ENCODE data around the gene APOD. TPM values are rescaled to one million over a fixed set of nuclear protein-coding genes. Genes with fewer than 3 reads are reported as not detected.
A peak's percentile ranks its signal among the peaks of the same experiment; 100 is the strongest.
"Not testable (repeated sequence)": the region's sequence is repeated elsewhere in the genome, so short reads cannot be mapped to it uniquely, and the experiment has no call there.

Gene APOD
- total RNA-seq, 3 donors from 2014 or later: 651 to 2,224 (median 1,247) TPM

GRCh38 chr3:195596765-195597171 is 13.0 kb upstream of the APOD start:
- TF ChIP-seq POLR2AphosphoS5 (IDR thresholded peaks at IDR 0.05) (no peak), CTCF (IDR thresholded peaks at IDR 0.05) (no peak), POLR2A (IDR thresholded peaks at IDR 0.05) (no peak)
- intact Hi-C loops (cut with DNase I; ENCODE audit: low total_unique reads): no loop called here
- peak in 1 of 2 donors; percentile 12 for DNase-seq (ENCODE audit: low spot score in 2 of 2)
- H3K36me3 ChIP-seq: no peaks in the 10 kb centered on the region
- no peak overlapping the region for H3K4me3 ChIP-seq
- no peaks in the 10 kb centered on the region for H3K27me3 ChIP-seq
- no peaks in the 10 kb centered on the region for H3K9me3 ChIP-seq
- H3K27ac ChIP-seq: peak overlapping the region; percentile 45 to 85
- H3K4me1 ChIP-seq: no peaks in the 10 kb centered on the region

GRCh38 chr3:195595785-195596531 is 12.2 kb upstream of the APOD start:
- Histone ChIP-seq H3K27me3 (no peaks in the 10 kb centered on the region), H3K36me3 (no peaks in the 10 kb centered on the region), H3K4me3 (no peak overlapping the region), H3K9me3 (no peaks in the 10 kb centered on the region), H3K4me1 (no peaks in the 10 kb centered on the region), H3K27ac (peak overlapping the region in 1 of 2 donors; percentile 85)
- intact Hi-C loops (cut with DNase I; ENCODE audit: low total_unique reads): no loop called here
- TF ChIP-seq POLR2AphosphoS5 (IDR thresholded peaks at IDR 0.05): no peak
- TF ChIP-seq CTCF (IDR thresholded peaks at IDR 0.05): no peak
- no peak for TF ChIP-seq POLR2A (IDR thresholded peaks at IDR 0.05)
- DNase-seq (ENCODE audit: low spot score in 2 of 2): no peak

DNA sequence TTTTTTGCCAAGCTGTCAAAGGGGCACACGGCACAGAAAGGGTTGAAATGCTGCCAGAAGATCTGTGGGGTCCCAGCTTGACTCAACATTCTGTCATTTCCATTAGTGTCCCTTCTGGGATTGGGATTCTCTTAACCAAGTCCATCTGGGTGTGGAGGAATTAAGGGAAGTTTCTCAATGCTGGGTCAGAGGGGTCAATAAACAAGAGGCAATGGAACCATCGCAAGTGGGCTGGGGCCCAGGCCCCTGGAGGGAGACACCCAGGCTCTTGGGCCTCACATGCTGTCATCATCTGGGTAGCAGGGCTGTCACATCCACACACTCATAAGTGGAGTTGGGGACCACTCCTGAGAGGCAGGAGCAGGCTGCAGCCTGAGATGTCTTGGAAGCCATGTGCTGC is 8.1 kb upstream of the APOD start:
- Histone ChIP-seq H3K9me3 (peaks cover 0 to 4% of the 10 kb centered on the region in 2 donors), H3K4me1 (peaks cover 0 to 6% of the 10 kb centered on the region in 2 donors), H3K27ac (peak overlapping the region; percentile 54 to 85), H3K36me3 (no peaks in the 10 kb centered on the region), H3K27me3 (no peaks in the 10 kb centered on the region), H3K4me3 (peak overlapping the region in 1 of 3 donors; percentile 16)
- no peak for DNase-seq (ENCODE audit: low spot score in 2 of 2)
- intact Hi-C loops (cut with DNase I; ENCODE audit: low total_unique reads): loop anchor here (5.0 kb wide), 1 partner anchor 85 kb away; no protein-coding TSS in a partner anchor
- TF ChIP-seq POLR2AphosphoS5 (IDR thresholded peaks at IDR 0.05): peak in 2 of 3 donors; percentile 39 to 61
- no peak for TF ChIP-seq CTCF (IDR thresholded peaks at IDR 0.05)

DNA sequence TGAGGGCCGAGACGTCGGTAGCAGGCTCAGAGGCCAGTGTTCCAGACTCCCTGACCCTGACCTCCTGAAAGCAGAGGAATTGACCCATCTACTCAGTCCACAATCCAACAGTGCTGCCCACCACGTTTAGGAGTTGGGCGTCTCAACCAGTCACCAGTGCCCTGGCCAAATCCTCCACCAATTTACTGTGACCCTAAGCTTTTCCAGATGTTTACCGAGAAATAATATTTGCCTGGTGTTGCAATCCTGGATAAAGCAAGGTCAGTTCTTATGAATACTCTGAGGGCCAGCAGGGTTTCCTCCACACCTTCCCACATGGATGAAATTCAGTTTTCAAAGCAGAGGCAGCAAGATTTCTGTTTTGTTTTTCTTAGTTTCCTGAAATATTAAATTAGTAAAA is 7.5 kb upstream of the APOD start:
- intact Hi-C loops (cut with DNase I; ENCODE audit: low total_unique reads): loop anchor here (5.0 kb wide), 1 partner anchor 84 kb away; no protein-coding TSS in a partner anchor
- no peak overlapping the region for H3K4me3 ChIP-seq
- H3K4me1 ChIP-seq: peaks cover 0 to 6% of the 10 kb centered on the region in 2 donors
- peak overlapping the region; percentile 54 to 85 for H3K27ac ChIP-seq
- H3K9me3 ChIP-seq: peaks cover 0 to 4% of the 10 kb centered on the region in 2 donors
- H3K27me3 ChIP-seq: no peaks in the 10 kb centered on the region
- TF ChIP-seq POLR2AphosphoS5 (IDR thresholded peaks at IDR 0.05): peak in 1 of 3 donors; percentile 53
- TF ChIP-seq POLR2A (IDR thresholded peaks at IDR 0.05): no peak
- no peaks in the 10 kb centered on the region for H3K36me3 ChIP-seq
- no peak for DNase-seq (ENCODE audit: low spot score in 2 of 2)

DNA sequence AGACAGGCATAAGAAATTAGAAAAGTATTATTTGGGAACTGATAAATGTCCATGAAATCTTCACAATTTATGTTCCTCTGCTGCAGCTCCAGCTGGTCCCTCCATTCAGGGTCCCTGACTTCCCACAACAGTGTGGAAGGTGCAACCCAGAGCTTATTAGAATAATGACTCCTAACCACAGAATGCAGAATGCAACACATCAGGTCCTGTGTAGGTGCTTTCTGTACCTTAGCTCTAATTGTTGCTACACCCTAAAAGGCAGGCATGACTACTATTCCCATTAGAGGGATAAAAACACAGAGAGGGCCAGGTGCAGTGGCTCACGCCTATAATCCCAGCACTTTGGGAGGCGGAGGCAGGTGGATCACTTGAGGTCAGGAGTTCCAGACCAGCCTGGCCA is 6.6 kb upstream of the APOD start:
- not testable (repeated sequence) for DNase-seq (ENCODE audit: low spot score in 2 of 2); H3K4me3 ChIP-seq; H3K4me1 ChIP-seq; H3K27me3 ChIP-seq; H3K36me3 ChIP-seq; H3K9me3 ChIP-seq
- intact Hi-C loops (cut with DNase I; ENCODE audit: low total_unique reads): loop anchor here (5.0 kb wide), 1 partner anchor 83 kb away; no protein-coding TSS in a partner anchor
- peak overlapping the region; percentile 54 to 85 for H3K27ac ChIP-seq

DNA sequence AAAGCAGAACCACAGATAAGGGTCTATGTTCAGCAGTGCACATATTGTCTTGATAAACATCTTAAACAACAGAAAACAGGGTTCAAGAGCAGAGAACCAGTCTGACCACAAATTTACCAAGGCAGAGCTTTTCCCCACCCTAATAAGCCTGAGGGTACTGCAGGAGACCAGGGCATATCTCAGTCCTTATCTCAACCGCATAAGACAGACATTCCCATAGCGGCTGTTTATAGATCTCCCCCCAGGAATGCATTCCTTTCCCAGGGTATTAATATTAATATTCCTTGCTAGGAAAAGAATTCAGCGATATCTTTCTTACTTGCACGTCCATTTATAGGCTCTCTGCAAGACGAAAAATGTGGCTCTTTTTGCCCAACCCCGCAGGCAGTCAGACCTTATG is 6.1 kb upstream of the APOD start:
- intact Hi-C loops (cut with DNase I; ENCODE audit: low total_unique reads): loop anchor here (5.0 kb wide), 1 partner anchor 82 kb away; no protein-coding TSS in a partner anchor
- H3K9me3 ChIP-seq; H3K27ac ChIP-seq; H3K4me3 ChIP-seq; H3K36me3 ChIP-seq; H3K4me1 ChIP-seq; DNase-seq (ENCODE audit: low spot score in 2 of 2); H3K27me3 ChIP-seq: not testable (repeated sequence)
